ENCODE data around the gene SMG6. TPM values are rescaled to one million over a fixed set of nuclear protein-coding genes. Genes with fewer than 3 reads are reported as not detected.

Gene SMG6
- 31.6 and 36.2 TPM in 2 replicates for total RNA-seq

DNA sequence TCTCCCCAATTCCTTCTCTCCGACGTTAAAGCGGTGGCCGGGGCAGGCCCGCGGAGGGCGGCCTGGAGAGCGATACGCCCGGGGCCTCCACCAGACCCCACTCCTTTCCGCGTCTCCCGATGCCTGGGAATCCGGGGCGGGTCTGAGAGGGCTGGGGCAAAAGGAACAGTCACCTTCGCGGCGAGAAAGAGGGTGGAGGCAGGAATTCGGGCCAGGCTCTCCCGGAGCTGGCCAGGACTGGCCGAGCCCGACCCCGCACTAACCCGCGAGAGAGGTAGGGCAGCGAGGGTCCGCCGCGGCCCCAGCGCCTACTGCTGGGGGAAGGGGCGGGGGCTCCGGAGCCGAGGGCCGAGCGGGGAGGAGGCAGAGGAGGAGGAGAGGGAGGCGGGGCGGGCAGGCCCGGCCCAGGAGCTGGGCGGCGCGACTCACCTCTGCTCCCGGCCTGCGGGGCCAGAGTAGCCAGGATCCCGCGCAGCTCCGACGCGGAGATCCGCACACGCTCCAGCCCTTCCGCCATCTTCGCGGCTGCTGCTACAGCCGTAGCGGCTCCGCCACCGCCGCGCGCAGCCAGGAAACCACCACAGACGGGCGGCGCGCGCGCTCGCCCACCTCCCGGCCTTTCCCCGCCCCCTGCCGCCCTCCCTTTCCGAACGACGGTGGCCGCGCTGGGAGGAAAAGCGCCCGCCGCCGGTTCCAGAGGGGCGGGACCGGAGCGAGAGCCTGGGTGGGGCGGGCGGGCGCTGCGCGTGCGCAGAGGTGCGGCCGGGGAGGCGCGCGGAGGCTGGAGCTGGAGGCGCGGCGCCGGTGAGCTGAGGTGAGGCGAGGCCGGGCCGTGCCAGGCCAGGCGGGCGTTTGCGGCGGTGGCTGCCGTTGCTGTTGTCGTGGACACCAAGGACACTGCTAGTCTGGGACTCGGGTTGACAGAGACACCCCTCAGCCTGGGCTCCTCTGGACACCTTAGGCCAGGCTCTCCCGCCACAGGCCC lies at the start of gene SMG6, which contains the start of gene SRR:
SMG6 (minus strand) TSS at position 582 of the 985 bp plus-strand sequence; CDS start at position 517, 65 bp downstream.
SRR (plus strand) TSS at position 747 of the 985 bp plus-strand sequence. CDS start 11,611 bp downstream, outside the sequence.
- Mint-ChIP-seq H3K9me3 (no peaks in the 10 kb centered on the region), H3K4me1 (peaks cover 35% of the 10 kb centered on the region), H3K27ac (peak within 1 kb of the TSS; percentile 84), H3K27me3 (no peaks in the 10 kb centered on the region), H3K36me3 (ENCODE audit: low read depth) (peaks cover 27% of the 10 kb centered on the region), H3K4me3 (peak within 1 kb of the TSS; percentile 91)
- peak; percentile 97 for DNase-seq
- intact Hi-C loops (cut with micrococcal nuclease) = loop anchor here (1.0 to 2.0 kb wide), 4 partner anchors 33 to 248 kb away; partner anchors contain the start of genes HIC1, MNT and TSR1

DNA sequence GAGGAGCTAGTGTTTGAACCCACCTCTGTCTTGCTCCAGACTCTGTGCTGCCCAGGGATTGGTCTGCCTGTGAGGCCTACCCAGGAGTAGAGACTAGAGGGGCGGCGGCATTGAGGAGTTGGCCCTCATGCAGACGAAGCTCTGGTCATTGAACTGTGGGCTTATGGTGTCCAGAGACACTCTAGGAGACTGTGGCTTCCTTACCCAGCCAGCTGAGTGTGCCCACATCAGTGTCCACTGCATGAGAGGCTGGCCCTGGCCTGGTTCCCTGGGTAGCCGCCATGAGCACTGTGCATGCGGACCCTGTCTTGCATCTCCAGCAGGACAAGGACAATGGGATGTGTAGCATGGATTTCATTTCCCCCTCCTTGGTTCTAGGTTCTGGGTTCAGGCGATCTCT lies 47.7 kb upstream of the SMG6 start:
- no peak overlapping the region for H3K4me3 Mint-ChIP-seq
- no peak overlapping the region for H3K27ac Mint-ChIP-seq
- intact Hi-C loops (cut with micrococcal nuclease) = no loop called here
- peaks cover 12% of the 10 kb centered on the region for H3K4me1 Mint-ChIP-seq
- no peaks in the 10 kb centered on the region for H3K9me3 Mint-ChIP-seq
- H3K27me3 Mint-ChIP-seq = no peaks in the 10 kb centered on the region
- DNase-seq = no peak
- peaks cover 2% of the 10 kb centered on the region for H3K36me3 Mint-ChIP-seq (ENCODE audit: low read depth)

DNA sequence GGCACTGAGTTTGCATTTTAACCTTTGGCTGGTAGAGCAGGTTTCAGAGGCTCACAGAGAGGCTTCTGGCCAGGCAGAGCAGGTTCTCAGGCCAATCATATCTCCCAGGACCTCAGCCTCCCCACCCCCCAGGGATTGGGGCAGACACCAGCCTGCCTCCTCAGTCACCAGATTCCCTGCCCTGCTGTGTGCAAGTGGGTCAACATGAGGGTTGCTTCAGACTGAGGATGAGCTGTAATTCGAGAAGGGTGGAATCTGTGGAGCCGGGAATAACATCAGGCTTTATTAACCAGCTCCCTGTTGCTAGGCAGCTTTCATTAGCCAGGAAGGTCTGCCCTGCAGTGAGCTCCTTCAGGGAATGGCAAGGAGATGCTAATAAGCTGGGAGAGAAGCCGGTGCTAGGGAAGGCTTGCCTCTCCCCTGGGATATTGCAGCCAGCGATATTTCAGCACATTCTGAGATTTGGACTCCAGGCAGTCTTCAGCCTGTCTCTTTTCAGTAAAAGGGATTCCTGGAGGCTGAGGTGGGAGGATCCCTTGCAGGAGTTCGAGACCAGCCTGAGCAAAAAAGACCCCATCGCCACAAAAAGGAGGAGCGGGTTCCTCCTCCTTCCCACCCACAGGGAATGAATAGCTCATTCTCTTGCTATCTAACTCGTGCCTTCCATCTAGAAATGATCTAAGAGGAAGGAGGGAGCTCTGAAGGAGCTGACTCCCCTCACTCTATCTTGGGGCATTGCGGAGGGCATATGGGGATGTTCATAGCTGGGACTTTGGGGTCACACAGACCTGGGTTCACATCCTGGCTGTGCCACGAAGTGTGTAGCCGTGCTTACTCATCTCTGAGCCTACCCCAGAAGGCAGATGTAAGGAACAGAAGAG lies 44.5 kb upstream of the SMG6 start:
- no peaks in the 10 kb centered on the region for H3K27me3 Mint-ChIP-seq
- H3K4me3 Mint-ChIP-seq = no peak overlapping the region
- H3K36me3 Mint-ChIP-seq (ENCODE audit: low read depth) = peaks cover 9% of the 10 kb centered on the region
- peaks cover 4% of the 10 kb centered on the region for H3K4me1 Mint-ChIP-seq
- intact Hi-C loops (cut with micrococcal nuclease) = no loop called here
- no peak overlapping the region for H3K27ac Mint-ChIP-seq
- no peaks in the 10 kb centered on the region for H3K9me3 Mint-ChIP-seq
- DNase-seq = no peak

DNA sequence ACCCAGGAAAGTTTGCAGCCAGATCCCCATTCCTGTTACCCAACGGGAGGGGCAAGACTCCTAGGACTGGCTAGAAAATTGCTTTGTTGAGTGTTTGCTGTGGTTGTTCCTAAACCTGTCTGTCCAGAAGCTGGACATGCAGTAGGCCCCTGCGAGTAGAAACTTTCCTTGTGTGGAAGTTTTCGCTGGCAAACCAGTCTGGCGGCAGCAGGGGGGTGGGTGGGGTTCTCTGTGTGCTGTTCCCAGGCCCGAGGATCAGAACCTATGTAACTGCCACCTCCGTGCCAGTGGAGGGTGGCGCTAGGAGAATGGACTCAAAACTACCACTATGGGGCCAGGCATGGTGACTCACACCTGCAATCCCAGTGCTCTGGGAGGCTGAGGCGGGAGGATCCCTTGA lies 42.9 kb upstream of the SMG6 start:
- no peaks in the 10 kb centered on the region for H3K27me3 Mint-ChIP-seq
- no peak overlapping the region for H3K4me3 Mint-ChIP-seq
- no peak for DNase-seq
- peaks cover 4% of the 10 kb centered on the region for H3K4me1 Mint-ChIP-seq
- intact Hi-C loops (cut with micrococcal nuclease) = no loop called here
- no peak overlapping the region for H3K27ac Mint-ChIP-seq
- H3K9me3 Mint-ChIP-seq = no peaks in the 10 kb centered on the region
- H3K36me3 Mint-ChIP-seq (ENCODE audit: low read depth) = peaks cover 13% of the 10 kb centered on the region

DNA sequence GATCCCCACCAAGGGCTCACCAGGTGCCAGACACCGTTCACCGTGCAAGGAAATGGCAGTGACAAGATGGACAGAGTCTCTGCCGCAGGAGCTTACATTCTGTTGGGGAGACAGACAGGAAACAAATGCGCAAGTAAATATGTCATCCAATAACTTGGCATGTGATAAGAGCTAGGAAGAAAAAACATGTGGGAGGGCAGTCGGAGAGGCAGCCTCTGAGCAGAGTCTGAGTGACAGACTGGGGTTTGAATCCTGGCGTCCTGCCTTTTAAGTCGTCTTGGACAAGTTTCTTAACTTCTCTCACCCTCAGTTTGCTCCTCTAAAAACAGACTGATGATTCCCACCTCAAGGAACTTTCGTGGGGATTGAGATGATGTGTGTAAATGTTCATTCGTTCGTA lies 40.9 kb upstream of the SMG6 start:
- Mint-ChIP-seq H3K36me3 (ENCODE audit: low read depth) (peaks cover 13% of the 10 kb centered on the region), H3K4me1 (peaks cover 4% of the 10 kb centered on the region), H3K27ac (no peak overlapping the region)

DNA sequence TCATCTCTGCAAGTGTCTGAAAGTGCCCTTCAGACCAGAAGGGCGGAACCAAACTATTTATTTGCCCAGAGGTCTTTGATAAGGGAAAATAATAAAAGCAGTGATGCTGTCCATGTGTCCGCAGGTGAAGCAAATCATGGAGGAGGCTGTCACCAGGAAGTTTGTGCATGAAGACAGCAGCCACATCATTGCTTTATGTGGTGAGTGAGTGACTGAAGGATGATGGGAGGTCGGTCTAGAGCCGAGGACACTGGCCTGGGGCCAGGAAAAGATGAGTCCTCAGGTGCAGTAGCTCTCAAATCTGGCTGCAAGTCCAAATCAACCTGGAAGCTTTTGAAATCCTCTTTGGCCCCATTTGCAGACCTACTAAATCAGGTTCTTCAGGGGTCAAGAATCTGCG lies 39.8 kb upstream of the SMG6 start:
- Mint-ChIP-seq H3K9me3 (no peaks in the 10 kb centered on the region), H3K36me3 (ENCODE audit: low read depth) (peaks cover 12% of the 10 kb centered on the region), H3K4me1 (peaks cover 6% of the 10 kb centered on the region), H3K27ac (no peak overlapping the region), H3K27me3 (no peaks in the 10 kb centered on the region), H3K4me3 (no peak overlapping the region)
- intact Hi-C loops (cut with micrococcal nuclease) = no loop called here
- no peak for DNase-seq

More for the DNA sequence above, 40.9 kb upstream of the SMG6 start:
- no peaks in the 10 kb centered on the region for H3K9me3 Mint-ChIP-seq
- H3K4me3 Mint-ChIP-seq = no peak overlapping the region
- DNase-seq = no peak
- intact Hi-C loops (cut with micrococcal nuclease) = no loop called here
- no peaks in the 10 kb centered on the region for H3K27me3 Mint-ChIP-seq

DNA sequence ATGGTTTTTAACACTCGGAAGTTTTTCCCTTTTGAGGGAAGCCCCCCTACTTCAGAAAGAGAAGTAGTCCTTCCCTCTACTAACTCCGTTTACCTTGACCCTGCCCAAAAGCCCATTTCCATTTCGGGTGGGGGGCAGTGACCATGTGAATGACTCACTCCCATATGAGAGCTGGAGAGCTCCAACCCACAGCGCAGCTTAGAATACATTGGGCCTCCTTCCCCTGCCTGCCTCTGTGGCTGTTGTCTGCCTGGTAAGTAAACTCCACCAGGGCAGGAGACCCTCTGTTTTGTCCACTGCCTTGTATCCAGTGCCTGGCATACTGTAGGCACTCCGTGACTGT lies 34.7 kb upstream of the SMG6 start:
- no peaks in the 10 kb centered on the region for H3K9me3 Mint-ChIP-seq
- DNase-seq = peak; percentile 63
- H3K27ac Mint-ChIP-seq = peak overlapping the region; percentile 71
- intact Hi-C loops (cut with micrococcal nuclease) = no loop called here
- H3K27me3 Mint-ChIP-seq = no peaks in the 10 kb centered on the region
- H3K4me3 Mint-ChIP-seq = peak overlapping the region; percentile 81
- peaks cover 5% of the 10 kb centered on the region for H3K36me3 Mint-ChIP-seq (ENCODE audit: low read depth)
- H3K4me1 Mint-ChIP-seq = peaks cover 18% of the 10 kb centered on the region

DNA sequence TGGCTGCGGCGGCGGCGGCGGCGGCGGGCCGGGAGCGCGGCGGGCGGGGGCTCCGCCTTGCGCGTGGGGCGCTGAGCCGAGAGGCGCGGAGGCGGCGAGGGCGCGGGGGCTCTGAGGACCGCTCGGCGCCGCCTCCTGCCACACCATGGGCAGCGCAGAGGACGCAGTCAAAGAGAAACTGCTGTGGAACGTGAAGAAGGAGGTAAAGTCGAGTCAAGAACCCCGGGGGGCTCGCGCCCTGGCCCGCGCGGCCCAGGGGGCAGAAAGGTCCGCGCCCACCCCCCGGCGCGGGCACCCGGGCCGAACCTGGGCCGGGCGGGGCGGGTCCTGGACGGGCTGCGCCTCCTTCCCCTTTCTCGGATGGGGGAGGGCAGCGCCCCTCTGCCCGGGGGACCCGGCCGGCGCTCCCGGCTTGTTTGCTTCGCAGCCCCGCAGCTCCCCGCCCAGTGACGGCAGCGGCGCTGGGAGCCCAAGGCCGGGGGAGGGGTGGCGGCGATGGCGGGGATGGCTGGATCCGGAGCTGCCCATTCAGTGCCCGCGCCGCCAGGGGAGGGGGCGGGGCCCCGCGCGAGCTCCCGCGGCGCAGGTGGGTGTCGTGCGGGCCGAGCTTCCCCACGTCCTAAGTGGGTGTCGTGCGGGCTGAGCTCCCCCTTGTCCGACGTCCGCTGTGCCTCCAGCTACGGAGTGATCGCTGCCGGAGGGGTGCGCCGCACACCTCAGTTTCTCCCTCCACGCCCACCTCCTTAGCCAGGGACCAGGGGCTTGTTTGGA lies 34.1 kb upstream of the SMG6 start:
- Mint-ChIP-seq H3K27ac (peak overlapping the region; percentile 71), H3K4me1 (peaks cover 14% of the 10 kb centered on the region), H3K9me3 (no peaks in the 10 kb centered on the region), H3K4me3 (peak overlapping the region; percentile 81), H3K36me3 (ENCODE audit: low read depth) (peaks cover 4% of the 10 kb centered on the region), H3K27me3 (no peaks in the 10 kb centered on the region)
- intact Hi-C loops (cut with micrococcal nuclease) = loop anchor here (2.0 kb wide), 3 partner anchors 55 to 283 kb away; partner anchors contain the start of genes HIC1 and MNT
- DNase-seq = peak; percentile 89

DNA sequence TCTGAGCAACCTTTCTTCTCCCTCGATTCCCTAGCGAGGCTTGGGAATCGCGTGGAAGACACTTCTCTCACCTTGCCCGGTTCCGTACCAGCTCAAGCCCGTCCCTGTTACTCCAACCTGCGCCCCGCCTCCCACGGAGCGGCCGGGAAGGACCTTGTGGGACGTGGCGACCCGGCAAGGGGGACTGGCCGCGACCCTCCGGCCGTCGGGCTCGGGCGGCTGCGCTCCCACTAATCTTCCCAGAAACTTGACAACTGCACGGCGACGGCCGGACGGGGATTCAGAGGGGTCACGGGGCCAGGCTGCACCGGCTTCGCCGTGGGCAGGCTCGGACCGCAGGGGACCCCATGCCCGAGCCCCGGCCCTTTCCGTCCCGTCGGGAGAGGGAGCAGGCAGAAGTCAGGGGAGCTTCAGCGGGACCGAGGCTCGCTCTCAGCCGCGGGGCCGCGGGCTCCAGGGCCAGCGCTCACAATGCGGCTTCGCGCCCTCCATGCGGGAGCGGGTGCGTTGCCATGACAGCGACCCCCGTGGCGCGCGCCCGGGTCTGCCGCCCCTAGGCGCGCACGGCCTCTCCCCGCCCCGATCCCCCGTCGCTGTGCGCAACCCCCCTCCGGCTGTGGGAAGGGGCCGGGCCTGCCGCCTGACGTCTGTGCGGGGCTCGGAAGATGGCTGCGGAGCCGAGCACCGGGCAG lies 33.4 kb upstream of the SMG6 start, which contains the start of gene SGSM2:
SGSM2 (plus strand) TSS at position 650 of the 692 bp plus-strand sequence. CDS start 188 bp downstream, outside the sequence.
- no peaks in the 10 kb centered on the region for H3K27me3 Mint-ChIP-seq
- H3K9me3 Mint-ChIP-seq = no peaks in the 10 kb centered on the region
- peak within 1 kb of the TSS; percentile 96 for H3K27ac Mint-ChIP-seq
- peak; percentile 92 for DNase-seq
- peaks cover 14% of the 10 kb centered on the region for H3K4me1 Mint-ChIP-seq
- intact Hi-C loops (cut with micrococcal nuclease) = loop anchor here (1.0 to 2.0 kb wide), 6 partner anchors 16 to 282 kb away; partner anchors contain the start of genes HIC1, METTL16 and MNT
- peaks cover 4% of the 10 kb centered on the region for H3K36me3 Mint-ChIP-seq (ENCODE audit: low read depth)
- H3K4me3 Mint-ChIP-seq = peak within 1 kb of the TSS; percentile 81

DNA sequence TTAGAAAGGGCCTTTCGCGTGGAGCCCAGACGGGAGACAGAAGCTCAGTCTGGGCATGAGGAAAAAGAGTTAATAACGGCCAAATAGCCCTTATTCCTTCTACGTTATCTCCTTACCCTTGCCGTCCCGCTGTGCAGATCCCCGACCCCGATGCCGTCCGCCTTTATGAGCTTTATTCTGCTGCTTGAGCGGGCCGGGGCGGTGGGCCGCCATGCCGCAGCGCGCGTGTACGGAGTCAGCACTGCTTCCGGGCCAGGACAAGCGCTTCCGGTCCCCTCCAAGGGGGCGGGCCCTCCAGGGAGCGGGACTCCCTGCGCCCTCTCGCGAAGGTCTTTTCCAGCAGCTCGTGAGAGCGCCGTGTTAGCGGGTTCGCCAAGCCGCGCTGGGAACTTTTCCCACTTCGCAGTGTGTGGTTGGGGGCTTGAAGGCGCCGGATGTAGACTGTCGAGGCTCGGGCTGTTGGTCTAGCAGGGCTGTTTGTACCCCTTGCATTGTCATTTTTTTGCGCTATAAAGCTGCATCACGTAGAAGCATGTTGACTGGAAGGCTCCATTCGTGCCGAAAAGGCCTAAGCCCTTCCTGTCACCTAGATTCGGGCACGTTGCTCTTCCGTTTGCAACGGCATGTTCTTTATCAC lies 32.7 kb upstream of the SMG6 start, which contains the start of gene TSR1:
TSR1 (minus strand) TSS at position 243 of the 637 bp plus-strand sequence; CDS start at position 213, 30 bp downstream.
- Mint-ChIP-seq H3K36me3 (ENCODE audit: low read depth) (no peaks in the 10 kb centered on the region), H3K4me1 (peaks cover 14% of the 10 kb centered on the region), H3K27me3 (no peaks in the 10 kb centered on the region), H3K27ac (peak within 1 kb of the TSS; percentile 96), H3K4me3 (no peak within 1 kb of the TSS), H3K9me3 (no peaks in the 10 kb centered on the region)
- intact Hi-C loops (cut with micrococcal nuclease) = loop anchor here (1.0 to 2.0 kb wide), 6 partner anchors 17 to 282 kb away; partner anchors contain the start of genes HIC1, METTL16 and MNT
- peak; percentile 98 for DNase-seq

DNA sequence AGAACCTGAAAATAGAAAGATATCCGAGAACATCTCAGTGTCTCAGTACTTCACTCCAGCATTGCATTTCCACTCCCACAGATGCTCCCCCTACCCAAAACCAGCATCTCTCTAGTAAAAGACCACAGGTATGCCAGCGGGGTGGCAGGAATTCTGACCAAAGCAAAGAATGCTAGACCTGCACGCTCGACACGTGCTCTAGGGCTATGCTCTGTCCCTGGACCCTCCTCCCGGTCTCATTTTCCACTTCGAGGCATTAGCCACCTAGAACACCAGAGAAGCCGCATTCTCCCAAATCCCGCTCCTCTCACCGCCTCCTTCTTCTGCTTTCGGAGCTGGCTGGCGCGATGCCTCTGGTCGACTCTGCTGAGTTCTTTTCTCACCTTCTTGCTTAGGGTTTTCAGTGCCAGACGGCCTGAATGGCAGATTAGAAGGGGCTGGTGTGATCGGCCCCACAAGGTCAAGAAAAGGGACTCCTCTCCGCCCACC lies 32.2 kb upstream of the SMG6 start:
- no peak overlapping the region for H3K4me3 Mint-ChIP-seq

DNA sequence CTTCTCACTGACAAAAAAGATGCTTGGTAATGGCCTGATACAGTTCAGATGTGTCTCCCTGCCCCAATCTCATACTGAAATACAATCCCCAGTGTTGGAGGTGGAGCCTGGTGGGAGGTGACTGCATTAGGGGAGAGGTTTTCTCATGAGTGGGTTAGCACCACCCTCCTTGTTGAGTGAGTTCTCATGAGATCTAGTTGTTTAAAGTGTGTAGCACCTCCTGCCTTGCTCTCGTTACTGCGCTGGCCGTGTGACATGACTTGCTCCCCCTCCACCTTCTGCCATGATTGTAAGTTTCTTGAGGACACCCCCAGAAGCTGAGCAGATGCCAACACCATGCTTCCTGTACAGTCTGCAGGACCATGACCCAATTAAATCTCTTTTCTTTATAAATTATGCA lies 27.7 kb upstream of the SMG6 start:
- Mint-ChIP-seq H3K27ac (no peak overlapping the region), H3K27me3 (no peaks in the 10 kb centered on the region), H3K9me3 (no peaks in the 10 kb centered on the region), H3K4me3 (no peak overlapping the region), H3K4me1 (peaks cover 15% of the 10 kb centered on the region), H3K36me3 (ENCODE audit: low read depth) (peaks cover 23% of the 10 kb centered on the region)
- intact Hi-C loops (cut with micrococcal nuclease) = no loop called here
- no peak for DNase-seq

More for the DNA sequence above, 32.2 kb upstream of the SMG6 start:
- intact Hi-C loops (cut with micrococcal nuclease) = loop anchor here (1.0 to 2.0 kb wide), 6 partner anchors 18 to 281 kb away; partner anchors contain the start of genes HIC1, METTL16 and MNT
- Mint-ChIP-seq H3K27me3 (no peaks in the 10 kb centered on the region), H3K9me3 (no peaks in the 10 kb centered on the region), H3K36me3 (ENCODE audit: low read depth) (no peaks in the 10 kb centered on the region), H3K27ac (peak overlapping the region; percentile 96), H3K4me1 (peaks cover 14% of the 10 kb centered on the region)
- DNase-seq = no peak

Data from activated CD4-positive, alpha-beta T cell treated with anti-CD3 and anti-CD28 coated beads, Interleukin-2, amount 10 ng/mL, durations not matched to agents 24 days and 14 days (primary cell).